ENCODE data around the gene RD3L. TPM values are rescaled to one million over a fixed set of nuclear protein-coding genes. Genes with fewer than 3 reads are reported as not detected.

Gene RD3L
- total and polyA plus RNA-seq, 2 of the 13 experiments (the other 11 are each of a cell fraction or from before 2014, with no cell fraction given) = not detected

DNA sequence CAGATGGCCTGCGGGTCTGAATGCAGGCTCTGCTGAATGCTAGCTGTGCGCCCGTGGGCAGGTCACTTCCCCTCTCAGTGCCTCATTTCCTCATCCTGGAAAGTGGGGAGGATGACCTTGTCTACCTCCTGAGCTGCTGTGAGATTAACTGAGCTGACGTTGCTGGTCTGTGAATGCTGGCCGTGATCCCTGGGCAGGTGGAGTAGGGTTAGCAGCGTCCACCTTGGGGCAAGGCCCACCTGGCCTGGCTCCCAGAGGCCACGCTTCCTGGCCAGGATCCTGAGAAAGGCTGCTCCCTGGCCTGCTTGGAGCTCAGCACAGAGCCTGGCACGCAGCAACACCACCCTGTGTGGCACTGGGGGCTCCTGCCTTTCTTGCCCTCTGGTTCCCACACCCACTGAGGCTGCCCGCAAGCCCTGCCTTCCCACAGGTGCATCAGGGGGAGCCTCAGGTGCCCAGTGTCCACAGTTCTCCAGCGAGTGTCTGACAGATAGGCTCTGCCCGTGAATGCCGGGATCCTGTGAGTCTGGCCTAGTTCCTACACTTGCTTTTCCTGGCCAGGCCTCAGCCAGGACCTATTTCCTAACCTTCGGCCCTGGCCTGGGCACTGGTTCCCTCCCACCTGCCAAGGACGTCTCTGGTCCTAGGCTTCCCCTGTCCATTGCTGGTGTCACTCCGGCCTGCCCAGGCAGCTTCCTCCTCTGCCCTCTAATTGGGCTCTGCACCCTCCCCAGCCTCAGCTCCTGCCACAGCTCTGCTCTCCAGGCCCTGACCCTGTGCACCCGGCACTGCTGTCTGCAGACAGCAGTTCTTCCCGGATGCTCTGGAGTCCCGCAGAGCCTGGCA is 51.3 kb downstream of the RD3L start (continued):
- TF ChIP-seq, protein P1, sequence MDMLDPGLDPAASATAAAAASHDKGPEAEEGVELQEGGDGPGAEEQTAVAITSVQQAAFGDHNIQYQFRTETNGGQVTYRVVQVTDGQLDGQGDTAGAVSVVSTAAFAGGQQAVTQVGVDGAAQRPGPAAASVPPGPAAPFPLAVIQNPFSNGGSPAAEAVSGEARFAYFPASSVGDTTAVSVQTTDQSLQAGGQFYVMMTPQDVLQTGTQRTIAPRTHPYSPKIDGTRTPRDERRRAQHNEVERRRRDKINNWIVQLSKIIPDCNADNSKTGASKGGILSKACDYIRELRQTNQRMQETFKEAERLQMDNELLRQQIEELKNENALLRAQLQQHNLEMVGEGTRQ (IDR thresholded peaks at IDR 0.05; ENCODE audit: low read depth, low read length) = no peak
- TF ChIP-seq, protein P1 (CRISPR knock-in tag; IDR thresholded peaks at IDR 0.05; ENCODE audit: borderline replicate concordance) = no peak
- TF ChIP-seq PCBP2 (optimal IDR thresholded peaks at IDR 0.05; ENCODE audit: low read depth, low read length, poor library complexity, severe bottlenecking) (no peak), RFXAP (CRISPR knock-in tag; IDR thresholded peaks at IDR 0.05; ENCODE audit: borderline replicate concordance) (0 out of 2 replicates have a peak, but pooled peaks have one; percentile 53), ATF1 (CRISPR knock-in tag; IDR thresholded peaks at IDR 0.05) (no peak), TP53 (CRISPR knock-in tag; conservative IDR thresholded peaks at IDR 0.05) (no peak), YEATS4 (CRISPR knock-in tag; IDR thresholded peaks at IDR 0.05; ENCODE audit: borderline replicate concordance) (peak; percentile 74; the same call in 1 of the 2 replicates), CBX1 (IDR thresholded peaks at IDR 0.05; ENCODE audit: low read depth) (no peak), CREM (IDR thresholded peaks at IDR 0.05) (no peak), CREM (CRISPR knock-in tag; IDR thresholded peaks at IDR 0.05) (no peak), ZIK1 (CRISPR knock-in tag; IDR thresholded peaks at IDR 0.05; ENCODE audit: borderline replicate concordance, low read depth) (0 out of 2 replicates have a peak, but pooled peaks have one; percentile 23), THAP11 (CRISPR knock-in tag; IDR thresholded peaks at IDR 0.05) (peak; percentile 20; the same call in 1 of the 2 replicates), ELF3 (CRISPR knock-in tag; IDR thresholded peaks at IDR 0.05) (peak; percentile 43; the same call in 1 of the 2 replicates), RBFOX2 (IDR thresholded peaks at IDR 0.05; ENCODE audit: low read depth, low read length) (no peak; the same call in 1 of the 2 replicates), HHEX (CRISPR knock-in tag; IDR thresholded peaks at IDR 0.05) (no peak), ZBTB20 (CRISPR knock-in tag; IDR thresholded peaks at IDR 0.05; ENCODE audit: borderline replicate concordance, low read depth) (0 out of 2 replicates have a peak, but pooled peaks have one; percentile 21)
- TF ChIP-seq, protein P2, sequence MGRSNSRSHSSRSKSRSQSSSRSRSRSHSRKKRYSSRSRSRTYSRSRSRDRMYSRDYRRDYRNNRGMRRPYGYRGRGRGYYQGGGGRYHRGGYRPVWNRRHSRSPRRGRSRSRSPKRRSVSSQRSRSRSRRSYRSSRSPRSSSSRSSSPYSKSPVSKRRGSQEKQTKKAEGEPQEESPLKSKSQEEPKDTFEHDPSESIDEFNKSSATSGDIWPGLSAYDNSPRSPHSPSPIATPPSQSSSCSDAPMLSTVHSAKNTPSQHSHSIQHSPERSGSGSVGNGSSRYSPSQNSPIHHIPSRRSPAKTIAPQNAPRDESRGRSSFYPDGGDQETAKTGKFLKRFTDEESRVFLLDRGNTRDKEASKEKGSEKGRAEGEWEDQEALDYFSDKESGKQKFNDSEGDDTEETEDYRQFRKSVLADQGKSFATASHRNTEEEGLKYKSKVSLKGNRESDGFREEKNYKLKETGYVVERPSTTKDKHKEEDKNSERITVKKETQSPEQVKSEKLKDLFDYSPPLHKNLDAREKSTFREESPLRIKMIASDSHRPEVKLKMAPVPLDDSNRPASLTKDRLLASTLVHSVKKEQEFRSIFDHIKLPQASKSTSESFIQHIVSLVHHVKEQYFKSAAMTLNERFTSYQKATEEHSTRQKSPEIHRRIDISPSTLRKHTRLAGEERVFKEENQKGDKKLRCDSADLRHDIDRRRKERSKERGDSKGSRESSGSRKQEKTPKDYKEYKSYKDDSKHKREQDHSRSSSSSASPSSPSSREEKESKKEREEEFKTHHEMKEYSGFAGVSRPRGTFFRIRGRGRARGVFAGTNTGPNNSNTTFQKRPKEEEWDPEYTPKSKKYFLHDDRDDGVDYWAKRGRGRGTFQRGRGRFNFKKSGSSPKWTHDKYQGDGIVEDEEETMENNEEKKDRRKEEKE (IDR thresholded peaks at IDR 0.05) = no peak
- TF ChIP-seq, protein P3, sequence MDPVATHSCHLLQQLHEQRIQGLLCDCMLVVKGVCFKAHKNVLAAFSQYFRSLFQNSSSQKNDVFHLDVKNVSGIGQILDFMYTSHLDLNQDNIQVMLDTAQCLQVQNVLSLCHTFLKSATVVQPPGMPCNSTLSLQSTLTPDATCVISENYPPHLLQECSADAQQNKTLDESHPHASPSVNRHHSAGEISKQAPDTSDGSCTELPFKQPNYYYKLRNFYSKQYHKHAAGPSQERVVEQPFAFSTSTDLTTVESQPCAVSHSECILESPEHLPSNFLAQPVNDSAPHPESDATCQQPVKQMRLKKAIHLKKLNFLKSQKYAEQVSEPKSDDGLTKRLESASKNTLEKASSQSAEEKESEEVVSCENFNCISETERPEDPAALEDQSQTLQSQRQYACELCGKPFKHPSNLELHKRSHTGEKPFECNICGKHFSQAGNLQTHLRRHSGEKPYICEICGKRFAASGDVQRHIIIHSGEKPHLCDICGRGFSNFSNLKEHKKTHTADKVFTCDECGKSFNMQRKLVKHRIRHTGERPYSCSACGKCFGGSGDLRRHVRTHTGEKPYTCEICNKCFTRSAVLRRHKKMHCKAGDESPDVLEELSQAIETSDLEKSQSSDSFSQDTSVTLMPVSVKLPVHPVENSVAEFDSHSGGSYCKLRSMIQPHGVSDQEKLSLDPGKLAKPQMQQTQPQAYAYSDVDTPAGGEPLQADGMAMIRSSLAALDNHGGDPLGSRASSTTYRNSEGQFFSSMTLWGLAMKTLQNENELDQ (CRISPR knock-in tag; IDR thresholded peaks at IDR 0.05; ENCODE audit: borderline replicate concordance) = no peak
- TF ChIP-seq, protein P4, sequence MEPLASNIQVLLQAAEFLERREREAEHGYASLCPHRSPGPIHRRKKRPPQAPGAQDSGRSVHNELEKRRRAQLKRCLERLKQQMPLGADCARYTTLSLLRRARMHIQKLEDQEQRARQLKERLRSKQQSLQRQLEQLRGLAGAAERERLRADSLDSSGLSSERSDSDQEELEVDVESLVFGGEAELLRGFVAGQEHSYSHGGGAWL (CRISPR knock-in tag; IDR thresholded peaks at IDR 0.05) = no peak
- TF ChIP-seq, protein P5, sequence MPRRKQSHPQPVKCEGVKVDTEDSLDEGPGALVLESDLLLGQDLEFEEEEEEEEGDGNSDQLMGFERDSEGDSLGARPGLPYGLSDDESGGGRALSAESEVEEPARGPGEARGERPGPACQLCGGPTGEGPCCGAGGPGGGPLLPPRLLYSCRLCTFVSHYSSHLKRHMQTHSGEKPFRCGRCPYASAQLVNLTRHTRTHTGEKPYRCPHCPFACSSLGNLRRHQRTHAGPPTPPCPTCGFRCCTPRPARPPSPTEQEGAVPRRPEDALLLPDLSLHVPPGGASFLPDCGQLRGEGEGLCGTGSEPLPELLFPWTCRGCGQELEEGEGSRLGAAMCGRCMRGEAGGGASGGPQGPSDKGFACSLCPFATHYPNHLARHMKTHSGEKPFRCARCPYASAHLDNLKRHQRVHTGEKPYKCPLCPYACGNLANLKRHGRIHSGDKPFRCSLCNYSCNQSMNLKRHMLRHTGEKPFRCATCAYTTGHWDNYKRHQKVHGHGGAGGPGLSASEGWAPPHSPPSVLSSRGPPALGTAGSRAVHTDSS (CRISPR knock-in tag; conservative IDR thresholded peaks at IDR 0.05) = no peak
